Small intestine (tissue), 7 donors: ENCODE results near the gene SYPL2. TPM values are rescaled to one million over a fixed set of nuclear protein-coding genes. Genes with fewer than 3 reads are reported as not detected.

ENCODE experiments used
- DNase-seq, 2 donors: peaks; one replicate each; pipeline versions ENCODE4 v3.0.0 to v3.0.0-alpha.2; 2013
- FAIRE-seq: peaks from 2 replicates; lab custom pipeline; 2012; peaks lifted over from hg19 to GRCh38; lab: Jason Lieb, UNC
- H3K27ac ChIP-seq, 3 donors: one replicate each; pipeline ENCODE4 v1.5.1; 2013; ENCODE audit warnings: low read length in 2 of 3, mild to moderate bottlenecking in 2 of 3, control low read depth in 1 of 3, inconsistent platforms in 1 of 3, low read depth in 1 of 3, moderate library complexity in 1 of 3
- H3K27me3 ChIP-seq, 3 donors: one replicate each; pipeline ENCODE4 v1.6.1; 2013; ENCODE audit warnings: low read length in 3 of 3, inconsistent platforms in 1 of 3; ENCODE audit not compliant: control insufficient read depth in 3 of 3, insufficient read depth in 3 of 3
- H3K36me3 ChIP-seq, 3 donors: one replicate each; pipeline ENCODE4 v1.6.1; 2013; ENCODE audit warnings: low read length in 3 of 3, inconsistent platforms in 1 of 3, low read depth in 1 of 3, mild to moderate bottlenecking in 1 of 3, moderate library complexity in 1 of 3; ENCODE audit not compliant: control insufficient read depth in 3 of 3, insufficient read depth in 2 of 3
- H3K4me1 ChIP-seq, 3 donors: one replicate each; pipeline ENCODE4 v1.6.1; 2013; ENCODE audit warnings: low read length in 2 of 3, inconsistent platforms in 1 of 3, low read depth in 1 of 3, mild to moderate bottlenecking in 1 of 3, moderate library complexity in 1 of 3; ENCODE audit not compliant: control insufficient read depth in 3 of 3, insufficient read depth in 2 of 3
- H3K4me3 ChIP-seq, 3 donors: one replicate each; pipeline ENCODE4 v1.5.1; 2013; ENCODE audit warnings: low read length in 3 of 3, control low read depth in 1 of 3, inconsistent platforms in 1 of 3, low read depth in 1 of 3, mild to moderate bottlenecking in 1 of 3, moderate library complexity in 1 of 3
- H3K9me3 ChIP-seq, 2 donors: one replicate each; pipeline ENCODE4 v1.6.1; 2013; ENCODE audit warnings: low read depth in 1 of 2, low read length in 1 of 2; ENCODE audit not compliant: control insufficient read depth in 2 of 2, insufficient read depth in 1 of 2
- WGBS, 3 donors: extraction: QIAGEN DNeasy Blood & Tissue Kit; methylation state at CpG; one replicate each; pipeline ENCODE4 v1.1.7; 2013; 5-methylcytosine and 5-hydroxymethylcytosine counted together
- polyA plus RNA-seq, 4 donors: library from polyadenylated mRNA; stranded (reverse) in 3 of 4; unstranded in 1 of 4; fragments of 200-250 nt in 3 of 4; fragments of 120-200 nt in 1 of 4; gene quantifications; one replicate each; pipeline versions ENCODE4 v1.2.1 to v1.2.3, GENCODE V29; 2013
- donor health status: healthy with polysubstance abuse.
- donor health status: control.
- donor health status: control.
- donor health status: Bipolar disorder and iron deficiency.
- donor health status: healthy.

SYPL2 gene
- polyA plus RNA-seq, 4 donors: 0.65 to 0.67 TPM; not detected in 2

DNA sequence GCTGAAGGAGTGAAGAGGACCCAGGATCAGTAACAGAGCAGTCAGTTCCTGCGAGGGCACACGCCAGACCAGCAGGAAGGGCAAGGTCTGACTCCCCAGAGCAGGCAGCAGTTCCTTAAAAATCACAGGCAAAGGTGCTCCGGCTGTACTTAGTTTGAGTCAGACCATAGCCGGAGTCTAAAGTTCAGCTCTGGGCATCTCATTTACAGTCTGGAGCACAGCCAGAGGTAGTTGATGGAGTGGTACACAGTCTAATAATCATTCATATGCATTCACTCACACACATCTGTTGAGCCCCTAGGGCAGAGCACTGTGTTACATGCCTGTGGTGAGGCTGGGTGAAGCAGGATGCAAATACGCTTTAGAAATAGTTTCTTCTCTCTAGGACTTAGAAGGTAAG lies 50.5 kb downstream of the SYPL2 start:
- H3K9me3 ChIP-seq: no peaks in the 10 kb centered on the region
- H3K27me3 ChIP-seq: peaks cover 0 to 12% (median 0%) of the 10 kb centered on the region in 3 donors
- no peak overlapping the region for H3K4me3 ChIP-seq
- no peaks in the 10 kb centered on the region for H3K36me3 ChIP-seq
- H3K4me1 ChIP-seq: peaks cover 0 to 7% (median 2%) of the 10 kb centered on the region in 3 donors
- DNase-seq (peak; percentile 83 to 97), FAIRE-seq (no peak)
- H3K27ac ChIP-seq: peak overlapping the region; percentile 21 to 87 (median 66)
- 16 to 57% (median 40%) methylated on average over 5 of the region's 5 CpGs for WGBS, 3 donors

DNA sequence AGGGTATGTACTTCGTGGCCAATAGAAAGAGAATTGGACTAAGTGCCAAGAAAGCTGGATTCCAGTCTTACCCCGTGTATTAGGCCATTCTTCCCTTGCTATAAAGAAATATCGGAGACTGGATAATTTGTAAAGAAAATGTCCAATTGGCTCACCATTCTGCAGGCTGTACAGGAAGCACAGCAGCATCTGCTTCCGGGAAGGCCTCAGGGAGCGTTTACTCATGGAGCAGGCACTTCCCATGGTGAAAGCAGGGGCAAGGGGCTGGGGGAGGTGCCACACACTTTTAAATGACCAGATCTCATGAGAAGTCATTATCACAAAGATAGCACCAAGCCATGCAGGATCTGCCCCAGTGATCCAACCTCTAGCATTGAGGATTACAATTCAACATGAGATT lies 51.0 kb downstream of the SYPL2 start:
- WGBS, 3 donors: 42 to 76% (median 60%) methylated on average over 5 of the region's 5 CpGs
- H3K4me3 ChIP-seq: no peak overlapping the region
- H3K27ac ChIP-seq: no peak overlapping the region
- H3K36me3 ChIP-seq: no peaks in the 10 kb centered on the region
- DNase-seq (no peak), FAIRE-seq (no peak)
- no peaks in the 10 kb centered on the region for H3K9me3 ChIP-seq
- peaks cover 0 to 7% (median 2%) of the 10 kb centered on the region in 3 donors for H3K4me1 ChIP-seq
- peaks cover 0 to 17% (median 0%) of the 10 kb centered on the region in 3 donors for H3K27me3 ChIP-seq

DNA sequence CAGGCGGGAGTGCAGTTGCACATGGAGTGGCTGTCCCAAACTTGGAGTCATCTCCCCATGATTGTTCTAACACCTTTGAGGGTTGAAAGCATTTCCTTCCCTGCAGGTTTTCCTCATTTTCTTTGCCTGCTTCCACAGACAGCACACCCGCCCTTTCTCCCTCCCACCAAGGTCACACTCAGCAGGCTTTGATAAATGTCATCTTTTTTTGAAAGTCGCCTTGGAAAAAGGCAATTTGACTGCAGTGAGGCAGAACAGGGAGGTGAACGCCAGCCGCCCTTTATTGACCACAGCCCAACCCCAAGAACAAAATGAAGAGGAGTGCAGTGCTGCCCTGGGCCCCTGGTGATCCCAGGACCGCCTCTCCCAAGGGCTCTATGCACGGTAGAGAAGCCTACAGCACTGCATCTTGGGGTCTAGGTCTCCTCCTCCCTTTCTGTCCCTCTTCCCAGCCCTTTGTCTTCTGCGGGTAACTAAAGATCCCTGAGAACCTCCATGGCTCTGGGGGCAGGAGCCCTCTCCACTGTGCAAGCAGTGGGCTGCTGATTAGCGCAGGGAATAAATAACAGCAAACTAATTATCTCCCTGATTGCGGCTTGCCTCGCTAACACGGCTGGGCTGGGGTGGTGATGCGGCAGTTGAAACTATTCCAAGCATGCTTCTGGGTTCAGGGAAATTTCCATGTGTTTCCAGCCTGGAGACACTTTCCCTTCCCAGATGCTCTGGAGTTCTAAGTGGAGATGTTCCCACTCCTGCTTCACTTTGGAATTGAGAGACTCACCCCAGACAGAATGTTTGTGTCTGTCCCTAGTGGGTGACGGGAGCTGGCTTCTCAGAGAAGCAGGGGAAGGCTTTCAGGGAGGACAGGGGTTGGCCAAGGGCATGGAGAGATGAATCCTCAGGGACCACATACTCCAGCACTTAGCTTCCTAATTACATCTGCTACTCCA lies 54.9 kb downstream of the SYPL2 start:
- Histone ChIP-seq H3K4me1 (peaks cover 0 to 7% (median 2%) of the 10 kb centered on the region in 3 donors), H3K27me3 (peaks cover 0 to 19% (median 0%) of the 10 kb centered on the region in 3 donors), H3K36me3 (no peaks in the 10 kb centered on the region), H3K4me3 (no peak overlapping the region), H3K27ac (no peak overlapping the region), H3K9me3 (no peaks in the 10 kb centered on the region)
- DNase-seq (no peak), FAIRE-seq (no peak)
- WGBS, 3 donors: 70 to 83% (median 81%) methylated on average over 14 of the region's 14 CpGs

DNA sequence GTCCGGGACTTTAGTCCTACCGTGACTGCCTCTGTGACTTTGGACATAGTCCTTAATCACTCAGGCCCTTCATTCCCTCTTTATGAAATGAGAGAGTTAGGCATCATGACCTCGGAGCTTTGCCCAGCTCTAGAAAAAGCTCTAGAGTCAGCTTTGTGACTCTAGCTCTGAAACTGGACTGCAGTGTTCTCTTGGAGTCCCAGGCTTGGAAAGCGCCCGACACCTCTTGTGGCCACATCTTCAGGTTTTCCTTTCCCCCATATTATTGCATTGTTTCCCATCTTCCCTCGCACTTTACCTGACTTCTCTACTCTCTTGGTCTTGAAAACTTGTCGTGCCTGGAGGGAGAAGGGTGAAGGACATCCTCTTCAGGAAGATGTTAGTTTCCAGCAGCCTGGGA lies 55.7 kb downstream of the SYPL2 start:
- 81 to 89% (median 85%) methylated on average over 7 of the region's 7 CpGs for WGBS, 3 donors
- Histone ChIP-seq H3K27ac (no peak overlapping the region), H3K4me3 (no peak overlapping the region), H3K9me3 (no peaks in the 10 kb centered on the region), H3K36me3 (no peaks in the 10 kb centered on the region), H3K4me1 (peaks cover 0 to 3% (median 2%) of the 10 kb centered on the region in 3 donors), H3K27me3 (peaks cover 0 to 19% (median 0%) of the 10 kb centered on the region in 3 donors)
- FAIRE-seq: no peak
- no peak for DNase-seq

DNA sequence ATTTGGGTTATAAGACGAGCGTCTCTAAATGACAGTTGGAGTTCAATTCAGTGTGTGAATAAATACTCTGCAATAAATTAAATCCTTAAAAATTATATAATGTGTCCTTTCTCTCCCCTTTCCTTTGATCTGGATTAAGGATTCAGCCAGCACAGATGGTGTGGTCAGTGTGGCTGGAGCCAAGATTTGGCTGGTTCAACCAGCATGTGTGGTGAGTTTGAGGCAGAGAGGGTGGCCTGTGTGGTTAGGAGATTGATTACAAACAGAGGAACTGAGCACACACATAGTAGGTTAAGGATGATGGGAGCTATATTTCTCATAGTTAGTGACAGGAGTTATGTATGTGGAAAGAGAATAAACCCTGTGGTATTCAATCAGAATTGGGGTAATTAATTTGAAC lies 57.4 kb downstream of the SYPL2 start:
- DNase-seq: no peak
- no peaks in the 10 kb centered on the region for H3K4me1 ChIP-seq
- H3K9me3 ChIP-seq: no peaks in the 10 kb centered on the region
- H3K4me3 ChIP-seq: no peak overlapping the region
- H3K36me3 ChIP-seq: no peaks in the 10 kb centered on the region
- H3K27ac ChIP-seq: no peak overlapping the region
- FAIRE-seq: no peak
- H3K27me3 ChIP-seq: peaks cover 0 to 19% (median 0%) of the 10 kb centered on the region in 3 donors
- WGBS, 3 donors: 91 to 96% (median 96%) methylated on average over 2 of the region's 2 CpGs

DNA sequence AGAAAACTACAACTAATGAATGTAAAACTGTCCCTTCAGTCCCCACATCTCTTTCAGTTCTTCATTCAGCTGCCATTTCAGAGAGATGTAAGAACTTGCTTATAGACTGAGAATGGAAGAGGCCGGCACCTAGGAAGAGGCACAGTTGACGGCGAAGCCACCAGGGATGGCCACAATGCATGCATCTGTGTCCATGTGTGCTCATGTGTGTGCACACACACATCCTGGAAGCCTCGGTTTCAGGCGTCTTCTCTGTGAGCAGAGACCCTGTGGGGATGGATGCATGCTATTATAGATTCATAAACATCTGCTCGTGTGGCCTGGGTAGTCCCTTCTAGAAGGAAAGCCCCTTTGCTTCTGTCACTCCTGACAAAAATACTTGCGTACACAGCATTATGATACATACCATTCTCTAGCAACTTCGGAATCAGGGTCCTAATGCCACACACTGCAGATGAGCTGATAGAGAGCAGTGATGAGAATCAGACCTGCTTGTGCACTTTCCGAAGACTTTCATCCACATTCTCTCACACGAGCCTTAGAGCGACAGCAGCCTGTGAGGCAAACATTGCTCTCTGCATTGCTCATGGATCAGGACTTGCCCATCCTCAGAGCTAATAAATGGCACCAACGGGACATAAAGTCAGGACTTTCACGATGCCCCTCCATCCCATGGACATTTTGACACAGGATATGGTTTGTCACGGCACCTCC lies 60.9 kb downstream of the SYPL2 start:
- 77 to 86% (median 81%) methylated on average over 14 of the region's 14 CpGs for WGBS, 3 donors
- Histone ChIP-seq H3K4me3 (no peak overlapping the region), H3K27ac (no peak overlapping the region), H3K4me1 (no peaks in the 10 kb centered on the region), H3K36me3 (no peaks in the 10 kb centered on the region), H3K27me3 (peaks cover 0 to 3% (median 0%) of the 10 kb centered on the region in 3 donors), H3K9me3 (no peaks in the 10 kb centered on the region)
- FAIRE-seq: no peak
- no peak for DNase-seq

DNA sequence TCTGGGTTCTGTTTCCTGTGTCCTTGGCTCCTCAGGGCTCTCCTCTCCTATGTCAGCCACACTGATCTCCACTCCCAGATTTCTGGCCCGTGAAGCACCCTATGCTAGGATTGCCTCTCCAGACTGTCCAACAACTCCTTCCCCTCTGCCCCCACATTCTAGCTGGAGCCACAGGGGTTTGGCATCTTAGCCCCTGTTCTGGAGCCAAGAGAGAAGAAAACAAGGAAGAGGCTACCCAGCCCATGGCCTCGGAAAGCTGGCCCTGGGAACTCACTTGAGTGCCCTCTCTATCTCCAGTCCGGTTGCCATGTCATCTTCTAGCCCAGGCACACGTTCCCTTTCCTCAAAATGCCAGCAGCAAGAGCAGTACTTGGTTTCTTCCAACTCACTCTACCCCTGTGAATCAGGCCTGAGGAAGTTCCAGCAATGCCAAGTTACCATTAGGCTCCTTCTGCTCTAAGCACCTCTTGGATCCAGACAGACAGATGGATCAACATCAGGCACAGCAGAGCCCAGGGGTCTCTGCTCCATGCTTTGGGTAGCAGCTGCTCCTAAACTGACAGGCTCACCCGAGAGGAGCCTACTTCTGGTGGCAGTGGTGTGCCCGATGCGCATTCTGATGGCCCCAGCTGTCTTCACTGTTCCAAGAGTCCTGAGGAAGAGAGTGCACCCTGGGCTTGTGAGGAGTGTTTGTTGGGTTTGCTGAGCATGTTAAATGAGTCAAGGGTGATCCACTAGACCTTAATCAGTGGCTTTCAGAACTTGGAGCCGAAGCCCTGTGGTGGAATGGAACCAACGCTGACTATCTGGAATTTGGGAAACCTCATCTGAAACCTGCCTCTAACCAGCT lies 61.7 kb downstream of the SYPL2 start:
- no peak overlapping the region for H3K27ac ChIP-seq
- peaks cover 0 to 5% (median 0%) of the 10 kb centered on the region in 3 donors for H3K4me1 ChIP-seq
- no peak for DNase-seq
- no peaks in the 10 kb centered on the region for H3K27me3 ChIP-seq
- no peaks in the 10 kb centered on the region for H3K9me3 ChIP-seq
- no peak for FAIRE-seq
- H3K36me3 ChIP-seq: no peaks in the 10 kb centered on the region
- WGBS, 3 donors: 85 to 88% (median 87%) methylated on average over 9 of the region's 9 CpGs
- H3K4me3 ChIP-seq: no peak overlapping the region

DNA sequence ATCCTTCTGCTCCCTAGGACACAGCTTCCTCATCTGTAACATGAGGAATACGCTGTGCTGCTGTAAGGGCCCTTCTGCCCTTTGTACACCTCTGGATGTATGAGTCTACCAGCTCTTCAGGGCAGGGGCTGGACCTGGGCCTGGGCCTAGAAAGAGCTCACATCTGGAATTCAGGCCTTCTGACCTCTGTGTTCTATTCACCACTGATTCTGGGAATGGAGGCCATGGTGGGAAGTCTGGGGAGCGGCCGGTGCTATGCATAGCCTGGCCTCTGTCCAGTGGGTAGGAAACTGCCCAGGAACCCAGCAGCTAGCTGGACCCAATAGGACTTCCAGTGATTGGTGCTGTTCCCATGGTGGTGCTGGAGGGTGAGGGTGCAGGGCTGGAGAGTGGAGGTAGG lies 62.4 kb downstream of the SYPL2 start:
- no peak overlapping the region for H3K27ac ChIP-seq
- DNase-seq (no peak), FAIRE-seq (no peak)
- no peaks in the 10 kb centered on the region for H3K9me3 ChIP-seq
- no peak overlapping the region for H3K4me3 ChIP-seq
- peaks cover 0 to 5% (median 0%) of the 10 kb centered on the region in 3 donors for H3K4me1 ChIP-seq
- H3K27me3 ChIP-seq: no peaks in the 10 kb centered on the region
- WGBS, 3 donors: 87 to 90% (median 87%) methylated on average over 3 of the region's 3 CpGs
- no peaks in the 10 kb centered on the region for H3K36me3 ChIP-seq
